Right cardiac atrium (tissue), 5 donors: ENCODE results near the gene FLT1. TPM values are rescaled to one million over a fixed set of nuclear protein-coding genes. Genes with fewer than 3 reads are reported as not detected.
A peak's percentile ranks its signal among the peaks of the same experiment; 100 is the strongest.

ENCODE experiments used
- ATAC-seq, 2 donors: fragments of 200-7000 bp; cut with Tn5 transposase; one replicate each; pipeline versions ENCODE4 v1.8.0 to v1.9.1; 2020; ENCODE audit warnings: moderate library complexity in 2 of 2, mild to moderate bottlenecking in 1 of 2
- DNase-seq, 3 donors: peaks; one replicate each; pipeline ENCODE4 v3.0.0-alpha.2; 2020
- H3K27ac ChIP-seq: one replicate; pipeline ENCODE4 v1.5.1; 2013; ENCODE audit warnings: mild to moderate bottlenecking, low read length, control low read depth, moderate library complexity
- H3K27me3 ChIP-seq: one replicate; pipeline ENCODE4 v1.6.1; 2013; ENCODE audit not compliant: control insufficient read depth, insufficient read depth
- H3K4me1 ChIP-seq: one replicate; pipeline ENCODE4 v1.6.1; 2013; ENCODE audit warnings: low read length; ENCODE audit not compliant: control insufficient read depth, insufficient read depth
- H3K4me3 ChIP-seq: one replicate; pipeline ENCODE4 v1.5.1; 2013; ENCODE audit warnings: low read length, control low read depth
- H3K9me3 ChIP-seq: one replicate; pipeline ENCODE4 v1.6.1; 2013; ENCODE audit warnings: low read length; ENCODE audit not compliant: control insufficient read depth
- WGBS: extraction: QIAGEN DNeasy Blood & Tissue Kit; methylation state at CpG from one replicate; pipeline ENCODE4 v1.1.7; 2013; 5-methylcytosine and 5-hydroxymethylcytosine counted together
- intact Hi-C, 4 donors: fragments of 100-400 bp; cut with DNase I; formaldehyde crosslinking; loops; one replicate each; pipeline versions ENCODE4 v1.11.0 to v1.14.0; 2022 to 2023
- polyA plus RNA-seq: library from polyadenylated mRNA; stranded (reverse); fragments of 200-250 nt; gene quantifications from one replicate; pipeline ENCODE4 v1.2.3, GENCODE V29; 2013
- total RNA-seq, 4 donors: library from RNA; stranded (reverse); fragmentation: NEBNext Ultra II Directional; extraction: Animal tissue kit (Norgen Biotek cat#: 25700); gene quantifications; one replicate each; pipeline ENCODE4 v1.2.1, GENCODE V29; 2021
- donor health status: healthy with polysubstance abuse.
- donor health status: DM: no; HTN: yes; CAD: no.
- donor health status: DM: no; HTN: no; CAD: no.
- donor health status: DM: no; HTN: yes; CAD: no; lungs with severe emphysema.
- donor health status: DM: yes; HTN: yes; CAD: no.

FLT1 gene
- total and polyA plus RNA-seq, 5 donors = 24.9 to 53.4 (median 37.5) TPM

DNA sequence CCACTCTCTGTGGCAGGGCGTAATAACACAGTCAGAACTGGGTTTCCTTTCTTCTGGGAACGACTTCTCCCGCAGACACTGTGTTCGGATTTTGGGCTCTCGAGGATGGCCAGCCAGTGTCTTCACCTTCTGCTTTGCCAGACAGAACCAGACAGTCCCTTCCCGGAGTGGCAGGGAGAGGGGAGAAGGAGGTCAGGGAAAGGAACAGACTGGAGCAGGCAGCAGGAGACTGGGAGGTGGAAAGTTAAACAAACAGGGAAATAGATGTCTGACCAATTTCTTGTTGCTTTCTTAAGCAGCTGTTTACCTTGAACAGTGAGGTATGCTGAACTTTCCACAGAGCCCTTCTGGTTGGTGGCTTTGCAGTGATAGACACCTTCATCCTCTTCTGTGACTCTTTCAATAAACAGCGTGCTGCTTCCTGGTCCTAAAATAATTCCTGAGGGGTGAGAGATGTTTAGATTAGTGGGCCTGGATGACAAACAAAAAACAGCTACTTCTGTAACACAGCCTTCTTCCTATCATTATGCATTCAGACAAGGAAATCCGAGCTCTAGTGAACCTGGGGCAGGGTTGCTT lies 137.6 kb downstream of the FLT1 start:
- ATAC-seq (peak; percentile 25 to 39), DNase-seq (no peak)
- no peaks in the 10 kb centered on the region for H3K27me3 ChIP-seq
- 48% methylated on average over 8 of the region's 8 CpGs for WGBS
- intact Hi-C loops = loop anchor here in 1 of 4 donors (10.0 kb wide), 1 partner anchor 107 kb away; no protein-coding TSS in a partner anchor
- H3K9me3 ChIP-seq = no peaks in the 10 kb centered on the region
- no peak overlapping the region for H3K27ac ChIP-seq
- H3K4me3 ChIP-seq = no peak overlapping the region
- peaks cover 9% of the 10 kb centered on the region for H3K4me1 ChIP-seq

GRCh38 chr13:28356561-28357021 lies 138.3 kb downstream of the FLT1 start:
- ATAC-seq (no peak), DNase-seq (no peak)
- Histone ChIP-seq H3K4me1 (peaks cover 9% of the 10 kb centered on the region), H3K27me3 (no peaks in the 10 kb centered on the region), H3K4me3 (no peak overlapping the region), H3K9me3 (no peaks in the 10 kb centered on the region), H3K27ac (no peak overlapping the region)
- intact Hi-C loops = loop anchor here in 1 of 4 donors (10.0 kb wide), 1 partner anchor 108 kb away; no protein-coding TSS in a partner anchor
- WGBS = 66% methylated on average over 5 of the region's 5 CpGs

DNA sequence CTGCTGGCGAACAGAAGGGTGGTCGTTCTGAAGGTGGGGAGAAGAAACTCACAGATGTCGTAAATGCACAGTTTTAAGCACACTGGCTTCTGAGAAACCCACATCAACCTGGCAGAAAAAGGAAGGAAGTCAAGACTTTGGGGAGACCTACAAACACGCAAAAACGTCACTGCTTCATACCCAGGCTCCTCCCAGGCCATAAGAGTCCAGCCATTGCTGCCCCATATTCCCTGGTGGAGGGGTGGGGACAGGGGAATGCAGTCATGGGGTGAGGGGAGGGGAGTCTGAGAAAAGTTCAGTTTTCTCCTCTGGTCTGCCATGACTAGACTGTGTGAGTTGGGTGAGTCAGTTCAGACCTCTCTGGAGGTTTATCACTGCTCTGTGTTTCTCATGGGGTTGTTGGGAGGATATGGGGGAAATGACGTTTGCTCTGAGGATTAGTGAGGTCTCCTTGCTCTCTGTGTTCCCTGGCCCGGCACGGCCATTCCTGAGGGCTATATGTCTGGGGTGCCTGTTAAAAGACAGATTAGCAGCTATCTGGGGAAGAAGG lies 139.0 kb downstream of the FLT1 start:
- Histone ChIP-seq H3K27ac (no peak overlapping the region), H3K4me3 (no peak overlapping the region), H3K27me3 (no peaks in the 10 kb centered on the region), H3K4me1 (peaks cover 9% of the 10 kb centered on the region), H3K9me3 (no peaks in the 10 kb centered on the region)
- ATAC-seq (peak; percentile 35 to 74), DNase-seq (no peak)
- 69% methylated on average over 8 of the region's 8 CpGs for WGBS
- intact Hi-C loops = loop anchor here in 1 of 4 donors (10.0 kb wide), 1 partner anchor 109 kb away; no protein-coding TSS in a partner anchor

- peak in 1 of 2 donors; percentile 36 for ATAC-seq
- DNase-seq = no peak
- H3K27ac ChIP-seq = no peak overlapping the region
- peaks cover 9% of the 10 kb centered on the region for H3K4me1 ChIP-seq
- no peaks in the 10 kb centered on the region for H3K9me3 ChIP-seq
- 92% methylated on average over 14 of the region's 14 CpGs for WGBS
- intact Hi-C loops = loop anchor here in 1 of 4 donors (10.0 kb wide), 1 partner anchor 110 kb away; no protein-coding TSS in a partner anchor
- no peak overlapping the region for H3K4me3 ChIP-seq
- no peaks in the 10 kb centered on the region for H3K27me3 ChIP-seq
Measured at GRCh38 chr13:28355046-28355821, 139.7 kb downstream of the FLT1 start.

GRCh38 chr13:28353679-28354078 lies 141.2 kb downstream of the FLT1 start:
- Histone ChIP-seq H3K27ac (no peak overlapping the region), H3K4me3 (no peak overlapping the region), H3K4me1 (peaks cover 7% of the 10 kb centered on the region), H3K27me3 (no peaks in the 10 kb centered on the region), H3K9me3 (no peaks in the 10 kb centered on the region)
- intact Hi-C loops = loop anchor here in 1 of 4 donors (10.0 kb wide), 1 partner anchor 111 kb away; no protein-coding TSS in a partner anchor
- ATAC-seq (no peak), DNase-seq (no peak)
- 45% methylated on average over 4 of the region's 4 CpGs for WGBS

GRCh38 chr13:28349907-28350654 lies 144.8 kb downstream of the FLT1 start:
- H3K27ac ChIP-seq = peak overlapping the region; percentile 63
- intact Hi-C loops = loop anchor here in 1 of 4 donors (10.0 kb wide), 1 partner anchor 115 kb away; no protein-coding TSS in a partner anchor
- no peak overlapping the region for H3K4me3 ChIP-seq
- peak; percentile 90 for ATAC-seq
- H3K9me3 ChIP-seq = no peaks in the 10 kb centered on the region
- 55% methylated on average over 8 of the region's 8 CpGs for WGBS
- H3K4me1 ChIP-seq = no peaks in the 10 kb centered on the region
- no peaks in the 10 kb centered on the region for H3K27me3 ChIP-seq
- DNase-seq = peak in 1 of 3 donors; percentile 30

GRCh38 chr13:28349371-28349770 lies 145.6 kb downstream of the FLT1 start:
- Histone ChIP-seq H3K27me3 (no peaks in the 10 kb centered on the region), H3K9me3 (no peaks in the 10 kb centered on the region), H3K4me3 (no peak overlapping the region), H3K4me1 (no peaks in the 10 kb centered on the region), H3K27ac (no peak overlapping the region)
- ATAC-seq = no peak
- 63% methylated on average over 6 of the region's 6 CpGs for WGBS
- DNase-seq = no peak
- intact Hi-C loops = no loop called here

DNA sequence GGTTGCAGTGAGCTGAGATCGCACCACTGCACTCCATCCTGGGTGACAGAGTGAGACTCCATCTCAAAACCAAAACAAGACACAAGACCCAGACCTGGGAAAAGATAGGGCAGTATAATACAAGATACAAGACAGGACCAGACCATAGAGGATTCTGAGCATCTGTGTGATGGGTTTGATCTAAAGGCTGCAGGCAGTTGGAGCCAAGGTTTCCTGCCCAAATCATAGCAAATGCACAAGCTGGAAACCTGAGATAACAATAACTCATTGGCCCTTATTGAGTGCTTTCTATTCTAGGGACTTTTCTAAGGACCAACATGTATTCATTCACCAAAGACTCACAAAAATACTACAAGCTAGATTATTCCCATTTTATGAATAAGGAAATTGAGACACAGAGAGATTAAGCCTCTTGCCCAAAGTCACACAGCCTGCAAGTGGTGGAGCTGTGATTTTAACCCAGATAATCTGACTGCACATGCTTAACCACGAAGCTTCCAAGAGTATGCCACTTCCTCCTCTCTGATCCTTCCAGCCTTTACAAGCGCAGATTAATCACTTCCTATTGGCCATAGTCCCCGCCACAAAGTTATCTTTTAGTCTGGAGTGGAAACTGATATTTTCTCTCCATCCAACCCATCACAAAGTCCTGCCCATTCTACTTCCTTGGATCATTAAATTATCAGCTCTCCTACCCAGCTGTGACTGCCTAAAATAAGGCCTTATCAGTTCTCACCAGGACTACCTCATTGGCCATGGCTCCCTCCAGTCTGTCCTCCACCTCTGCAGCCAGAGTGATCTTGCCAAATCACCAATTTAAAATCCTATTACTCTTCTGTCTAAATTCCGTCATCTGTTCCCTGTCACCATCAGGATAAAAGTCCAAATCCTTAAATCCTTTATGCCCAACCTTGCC lies 147.2 kb downstream of the FLT1 start:
- no peak overlapping the region for H3K4me3 ChIP-seq
- no peaks in the 10 kb centered on the region for H3K4me1 ChIP-seq
- 49% methylated on average over 5 of the region's 5 CpGs for WGBS
- DNase-seq (no peak), ATAC-seq (peak in 1 of 2 donors; percentile 19)
- no peaks in the 10 kb centered on the region for H3K9me3 ChIP-seq
- intact Hi-C loops = no loop called here
- H3K27me3 ChIP-seq = no peaks in the 10 kb centered on the region
- H3K27ac ChIP-seq = no peak overlapping the region

DNA sequence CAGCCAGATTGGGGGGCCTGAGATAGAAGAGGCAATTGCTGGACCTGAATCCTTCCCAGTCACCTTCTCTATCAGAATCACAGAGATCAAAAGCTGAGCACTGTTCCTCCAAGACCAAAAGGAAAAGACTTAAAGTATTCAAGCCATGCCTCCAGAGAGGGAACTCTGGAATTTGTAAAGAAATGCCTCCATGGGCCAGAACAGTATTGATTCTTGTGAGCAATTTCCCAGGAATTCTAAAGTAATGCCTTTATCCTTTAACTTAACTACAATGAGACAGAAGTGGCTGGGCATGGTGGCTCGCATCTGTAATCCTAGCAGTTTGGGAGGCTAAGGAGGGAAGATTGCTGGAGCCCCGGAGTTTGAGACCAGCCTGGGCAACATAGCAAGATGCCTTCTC lies 148.8 kb downstream of the FLT1 start:
- Histone ChIP-seq H3K4me3 (no peak overlapping the region), H3K27ac (no peak overlapping the region), H3K27me3 (no peaks in the 10 kb centered on the region), H3K4me1 (no peaks in the 10 kb centered on the region), H3K9me3 (no peaks in the 10 kb centered on the region)
- ATAC-seq (no peak), DNase-seq (no peak)
- 94% methylated on average over 2 of the region's 2 CpGs for WGBS
- intact Hi-C loops = no loop called here

GRCh38 chr13:28344163-28344562 lies 150.8 kb downstream of the FLT1 start:
- intact Hi-C loops = no loop called here
- H3K4me3 ChIP-seq = no peak overlapping the region
- ATAC-seq (no peak), DNase-seq (no peak)
- H3K9me3 ChIP-seq = no peaks in the 10 kb centered on the region
- 84% methylated on average over 3 of the region's 3 CpGs for WGBS
- H3K27ac ChIP-seq = no peak overlapping the region
- H3K4me1 ChIP-seq = peaks cover 2% of the 10 kb centered on the region
- no peaks in the 10 kb centered on the region for H3K27me3 ChIP-seq
